Naive thymus-derived CD4-positive, alpha-beta T cell (primary cell): Measurements from ENCODE around the gene NDUFS8. TPM values are rescaled to one million over a fixed set of nuclear protein-coding genes. Genes with fewer than 3 reads are reported as not detected.

Experiments
- ATAC-seq: fragments of 150-1000 bp; cut with Tn5 transposase; 2 replicates; pipeline ENCODE4 v1.10.0; 2021; ENCODE audit warnings: mild to moderate bottlenecking, moderate library complexity
- CTCF ChIA-PET: fragments of 350-600 bp; sonication (Branson Sonifier 250); formaldehyde crosslinking; loops from one replicate; lab custom pipeline; 2021; ENCODE audit warnings: antibody characterized with exemption; lab: Charles Lee
- POLR2A ChIA-PET: fragments of 350-600 bp; sonication (Branson Sonifier 250); formaldehyde crosslinking; loops from one replicate; lab custom pipeline; 2021; ENCODE audit warnings: antibody characterized with exemption, inconsistent platforms; lab: Charles Lee
- DNase-seq, 9 donors: peaks; one replicate each; pipeline versions ENCODE4 v3.0.0 to v3.0.0-alpha.2; 2020 to 2022; ENCODE audit warnings: mixed read lengths in 1 of 9
- H3K27ac ChIP-seq: one replicate; pipeline ENCODE4 v1.7.0; 2013; ENCODE audit warnings: mild to moderate bottlenecking, low read depth, low read length, moderate library complexity
- H3K27me3 ChIP-seq, 2 donors: one replicate each; pipeline ENCODE4 v1.7.0; 2013; ENCODE audit warnings: low read length in 2 of 2, mild to moderate bottlenecking in 2 of 2, moderate library complexity in 2 of 2; ENCODE audit not compliant: control insufficient read depth in 2 of 2, insufficient read depth in 2 of 2
- H3K36me3 ChIP-seq, 3 experiments: 1 replicate in 2 of 3; 2 replicates in 1 of 3; pipeline ENCODE4 v1.7.0; 2013; ENCODE audit warnings: low read length in 3 of 3, mild to moderate bottlenecking in 3 of 3, moderate library complexity in 1 of 3; ENCODE audit not compliant: insufficient read depth in 3 of 3, control insufficient read depth in 2 of 3
- H3K4me1 ChIP-seq, 2 donors: one replicate each; pipeline ENCODE4 v1.7.0; 2013; ENCODE audit warnings: low read length in 2 of 2, mild to moderate bottlenecking in 2 of 2, moderate library complexity in 1 of 2; ENCODE audit not compliant: control insufficient read depth in 2 of 2, insufficient read depth in 2 of 2
- H3K4me3 ChIP-seq: 2 replicates; pipeline ENCODE4 v1.7.0; 2013; ENCODE audit warnings: mild to moderate bottlenecking, low read length
- H3K9me3 ChIP-seq, 3 experiments: 1 replicate in 2 of 3; 2 replicates in 1 of 3; pipeline ENCODE4 v1.7.0; 2013; ENCODE audit warnings: low read length in 3 of 3; ENCODE audit not compliant: control insufficient read depth in 2 of 3
- H3K27ac Mint-ChIP-seq, 9 donors: one replicate each; pipeline ENCODE4 v1.8.0; 2020 to 2022; ENCODE audit warnings: mixed read lengths in 9 of 9, mild to moderate bottlenecking in 8 of 9, moderate library complexity in 5 of 9, inconsistent platforms in 2 of 9
- H3K27me3 Mint-ChIP-seq, 5 donors: one replicate each; pipeline ENCODE4 v1.8.0; 2021 to 2022; ENCODE audit warnings: mixed read lengths in 5 of 5, mild to moderate bottlenecking in 1 of 5
- H3K36me3 Mint-ChIP-seq, 5 donors: one replicate each; pipeline ENCODE4 v1.8.0; 2020 to 2022; ENCODE audit warnings: mixed read lengths in 5 of 5, mild to moderate bottlenecking in 3 of 5, inconsistent platforms in 1 of 5
- H3K4me1 Mint-ChIP-seq, 7 donors: one replicate each; pipeline ENCODE4 v1.8.0; 2020 to 2022; ENCODE audit warnings: mixed read lengths in 7 of 7, mild to moderate bottlenecking in 3 of 7, inconsistent platforms in 1 of 7
- H3K4me3 Mint-ChIP-seq, 10 donors: one replicate each; pipeline ENCODE4 v1.8.0; 2020 to 2022; ENCODE audit warnings: mild to moderate bottlenecking in 10 of 10, mixed read lengths in 10 of 10, moderate library complexity in 6 of 10, inconsistent platforms in 2 of 10
- H3K9me3 Mint-ChIP-seq, 11 donors: one replicate each; pipeline ENCODE4 v1.8.0; 2020 to 2022; ENCODE audit warnings: mixed read lengths in 11 of 11, mild to moderate bottlenecking in 4 of 11, inconsistent platforms in 1 of 11, moderate library complexity in 1 of 11
- intact Hi-C, 2 donors: fragments of 100-400 bp; cut with micrococcal nuclease; formaldehyde crosslinking; loops; one replicate each; pipeline ENCODE4 v1.15.1; 2023
- polyA plus RNA-seq, 2 donors: library from polyadenylated mRNA; unstranded; fragments of 300-500 nt; fragmentation: Illumina TruSeq; gene quantifications; one replicate each; pipeline ENCODE4 v1.2.3, GENCODE V29; 2021
- total RNA-seq, 6 experiments: library from RNA in 5 of 6; stranded (reverse) in 5 of 6; gene quantifications; 1 replicate in 5 of 6; 2 replicates in 1 of 6; pipeline ENCODE4 v1.2.3 and lab custom pipeline; 2021 to 2026

NDUFS8 gene
- total and polyA plus RNA-seq, 7 experiments from 2014 or later: 67.1 to 197 (median 87.6) TPM

DNA sequence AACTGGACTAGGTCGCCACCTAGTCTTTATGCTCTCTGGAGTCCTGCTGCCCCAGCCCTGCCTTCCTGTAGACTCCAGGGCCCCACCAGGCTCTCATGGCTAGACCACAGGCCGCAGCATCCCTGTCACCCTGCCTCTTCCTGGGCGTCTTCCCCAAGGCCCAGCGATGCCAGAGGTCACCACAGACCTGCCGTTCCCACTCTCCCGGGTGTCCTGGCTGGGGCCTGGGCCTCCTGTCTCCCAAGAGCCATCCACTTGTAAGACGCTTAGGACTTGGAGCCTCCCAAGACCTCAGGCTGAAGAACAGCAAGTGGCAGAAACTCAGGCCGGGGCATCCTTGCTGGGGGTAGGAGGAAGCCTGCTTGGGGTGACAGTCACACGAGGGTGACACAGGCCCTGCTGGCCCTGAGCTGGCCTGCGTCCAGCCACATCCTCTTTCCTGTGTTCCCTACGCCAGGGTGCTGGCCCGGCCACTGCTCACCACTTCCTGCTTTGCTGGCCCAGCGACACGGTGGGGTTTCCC lies 6.3 kb downstream of the NDUFS8 start:
- H3K27me3 ChIP-seq: no peaks in the 10 kb centered on the region
- ChIA-PET CTCF (no interaction called here), POLR2A (interaction anchor here (1.1 kb wide), 1 partner anchor 31 kb away, joined by 3 read pairs; no protein-coding TSS in a partner anchor)
- H3K9me3 ChIP-seq: no peaks in the 10 kb centered on the region
- H3K36me3 Mint-ChIP-seq: peaks cover 0 to 10% (median under 1%) of the 10 kb centered on the region in 5 donors
- H3K4me1 Mint-ChIP-seq: peaks cover 14 to 33% (median 26%) of the 10 kb centered on the region in 7 donors
- H3K9me3 Mint-ChIP-seq: no peaks in the 10 kb centered on the region
- DNase-seq: no peak
- intact Hi-C loops: loop anchor here (1.0 to 10.0 kb wide), 3 partner anchors 81 to 238 kb away; partner anchors contain the start of genes C11orf24 (in 1 of the 2) and KMT5B (in 1 of the 2)
- ATAC-seq: peak; percentile 81
- H3K36me3 ChIP-seq: peaks cover 0 to 37% (median 0%) of the 10 kb centered on the region in 3 experiments
- H3K27me3 Mint-ChIP-seq: no peaks in the 10 kb centered on the region
- H3K27ac ChIP-seq: peak overlapping the region; percentile 88
- H3K4me1 ChIP-seq: peaks cover 12 to 24% of the 10 kb centered on the region in 2 donors
- no peak overlapping the region for H3K4me3 ChIP-seq
- peak overlapping the region; percentile 48 to 87 (median 77) for H3K27ac Mint-ChIP-seq
- H3K4me3 Mint-ChIP-seq: peak overlapping the region in 8 of 10 donors; percentile 15 to 81 (median 41)

DNA sequence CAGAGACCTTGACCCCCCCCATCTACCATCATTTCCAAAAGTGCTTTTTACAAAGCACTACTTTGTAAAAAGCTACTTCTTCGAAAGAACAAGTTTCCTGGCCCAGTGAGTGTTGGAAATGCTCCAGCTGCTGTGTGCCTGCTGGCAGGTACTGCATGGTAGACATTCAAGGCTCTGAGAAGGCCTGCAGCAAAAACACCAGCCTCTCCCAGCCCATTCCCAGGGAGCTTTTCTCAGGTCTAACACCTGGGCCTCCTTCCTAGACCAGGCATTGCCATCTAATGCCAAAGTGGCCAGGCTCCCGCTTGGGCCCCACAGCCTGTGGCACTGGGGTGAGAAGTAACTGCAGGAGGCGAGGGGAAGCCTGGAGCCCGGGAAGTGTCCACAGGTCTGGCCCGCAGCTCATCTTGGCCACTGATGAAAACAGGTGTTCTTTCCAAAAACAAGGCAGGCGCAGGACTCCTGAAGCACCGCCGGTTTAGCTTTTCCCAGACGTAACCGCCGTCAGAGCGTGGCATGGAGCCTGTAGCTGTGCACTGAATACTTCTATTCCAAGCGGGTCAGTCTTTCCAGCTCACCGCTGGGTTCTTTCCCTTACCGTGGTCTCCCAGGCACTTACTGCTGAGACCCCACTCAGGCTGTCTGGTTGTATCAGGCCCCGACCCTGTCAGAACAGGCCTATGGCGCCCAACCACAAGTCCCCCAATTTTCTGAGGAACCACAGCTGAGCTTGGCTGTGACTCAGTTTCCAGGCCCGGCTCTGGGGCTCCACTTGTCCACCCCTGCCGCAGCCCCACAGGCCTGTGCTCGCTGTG lies 7.1 kb downstream of the NDUFS8 start:
- CTCF ChIA-PET: no interaction called here
- H3K27ac ChIP-seq: peak overlapping the region; percentile 88
- ATAC-seq: no peak

DNA sequence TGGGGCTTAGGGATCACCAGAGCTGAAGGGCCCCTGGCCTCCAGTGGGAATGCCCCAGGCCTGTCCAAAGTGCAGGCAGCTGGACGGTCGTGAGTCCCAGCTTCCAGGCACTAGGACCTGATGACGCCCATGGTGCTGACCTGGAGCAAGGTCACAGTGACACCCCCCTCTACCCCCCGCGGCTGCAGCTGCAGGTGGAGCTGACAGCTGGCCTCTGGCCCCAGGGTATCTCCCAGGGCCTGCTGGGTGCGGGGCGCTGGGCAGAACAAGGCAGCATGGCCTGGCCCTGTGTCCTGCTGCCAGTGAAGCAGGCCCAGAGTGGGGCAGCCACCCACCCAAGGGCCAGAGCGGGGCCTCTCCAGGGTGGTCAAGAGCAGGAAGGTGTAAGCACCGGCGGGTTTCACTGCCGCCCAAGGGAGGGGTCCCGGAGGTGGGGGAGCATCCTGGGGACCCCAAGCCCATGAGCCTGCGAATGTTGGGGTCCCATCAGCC lies 7.8 kb downstream of the NDUFS8 start:
- Histone ChIP-seq H3K9me3 (no peaks in the 10 kb centered on the region), H3K27ac (peak overlapping the region; percentile 88), H3K27me3 (no peaks in the 10 kb centered on the region), H3K4me3 (peak overlapping the region; percentile 84), H3K4me1 (peaks cover 8 to 20% of the 10 kb centered on the region in 2 donors), H3K36me3 (peaks cover 0 to 38% (median 0%) of the 10 kb centered on the region in 3 experiments)
- intact Hi-C loops: loop anchor here in 1 of 2 donors (2.0 to 10.0 kb wide), 3 partner anchors 83 to 237 kb away; partner anchors contain the start of genes C11orf24, CHKA and KMT5B
- ChIA-PET POLR2A (interaction anchor here (0.7 to 1.0 kb wide), 3 partner anchors 8 to 417 kb away, joined by 3 read pairs; no protein-coding TSS in a partner anchor), CTCF (no interaction called here)
- Mint-ChIP-seq H3K36me3 (peaks cover 0 to 9% (median 0%) of the 10 kb centered on the region in 5 donors), H3K4me3 (peak overlapping the region in 8 of 10 donors; percentile 38 to 94 (median 90)), H3K4me1 (peaks cover 14 to 30% (median 25%) of the 10 kb centered on the region in 7 donors), H3K27ac (peak overlapping the region in 7 of 9 donors; percentile 8 to 93 (median 59)), H3K27me3 (no peaks in the 10 kb centered on the region), H3K9me3 (no peaks in the 10 kb centered on the region)
- ATAC-seq (no peak), DNase-seq (no peak)

More for the DNA sequence above, 7.1 kb downstream of the NDUFS8 start:
- Mint-ChIP-seq H3K9me3 (no peaks in the 10 kb centered on the region), H3K4me3 (peak overlapping the region in 8 of 10 donors; percentile 15 to 93 (median 44)), H3K4me1 (peaks cover 14 to 30% (median 25%) of the 10 kb centered on the region in 7 donors), H3K36me3 (peaks cover 0 to 9% (median 0%) of the 10 kb centered on the region in 5 donors), H3K27ac (peak overlapping the region; percentile 43 to 87 (median 77)), H3K27me3 (no peaks in the 10 kb centered on the region)
- H3K4me3 ChIP-seq: no peak overlapping the region
- no peaks in the 10 kb centered on the region for H3K27me3 ChIP-seq
- intact Hi-C loops: loop anchor here (1.0 to 10.0 kb wide), 4 partner anchors 82 to 237 kb away; partner anchors contain the start of genes C11orf24 (in 1 of the 2), CHKA (in 1 of the 2) and KMT5B (in 1 of the 2)
- DNase-seq: no peak
- H3K4me1 ChIP-seq: peaks cover 8 to 20% of the 10 kb centered on the region in 2 donors
- POLR2A ChIA-PET: interaction anchor here (0.7 to 1.1 kb wide), 4 partner anchors 8 to 416 kb away, joined by 3 read pairs; no protein-coding TSS in a partner anchor
- H3K36me3 ChIP-seq: peaks cover 0 to 38% (median 0%) of the 10 kb centered on the region in 3 experiments
- H3K9me3 ChIP-seq: no peaks in the 10 kb centered on the region

DNA sequence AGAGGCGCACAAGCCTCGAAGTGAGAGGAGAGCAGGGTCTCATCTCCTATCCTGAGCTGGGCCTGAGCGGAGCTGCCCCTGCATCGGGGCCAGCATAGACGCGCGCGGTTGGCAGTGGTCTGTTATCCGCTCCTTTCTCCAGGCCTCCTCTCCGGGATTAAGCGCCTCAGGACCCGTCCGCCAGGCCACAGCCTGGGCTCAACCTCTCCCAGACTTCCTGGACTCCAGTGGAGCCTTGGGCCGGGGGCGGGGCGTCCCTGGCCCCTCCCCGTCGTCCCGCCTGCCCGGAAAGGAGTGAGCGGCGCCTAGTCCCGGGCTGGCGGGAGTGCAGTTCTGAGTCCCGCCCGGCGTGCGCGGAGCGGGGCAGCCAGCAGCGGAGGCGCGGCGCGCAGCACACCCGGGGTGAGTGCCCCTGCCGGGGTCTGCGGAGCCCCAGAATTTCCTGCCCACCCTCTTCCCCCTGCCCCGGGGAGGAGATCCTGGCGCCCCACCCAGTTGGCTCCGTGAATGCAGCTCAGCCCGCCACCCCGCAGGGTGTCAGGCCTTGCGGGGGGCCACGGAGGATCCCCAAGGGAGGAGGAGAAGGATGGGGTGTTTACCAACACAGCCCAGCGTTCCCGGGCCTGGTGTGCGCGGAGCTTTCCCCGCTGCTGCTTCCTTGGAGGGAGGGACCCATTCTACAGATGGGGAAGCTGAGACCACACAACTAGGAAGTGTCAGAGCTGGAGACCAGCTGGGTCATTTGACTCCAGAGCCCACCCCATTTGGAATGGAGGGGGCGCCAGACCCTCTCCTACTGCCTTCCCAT lies 8.4 kb downstream of the NDUFS8 start, which contains the start of gene TCIRG1:
Gene TCIRG1, plus strand, starts transcription at position 308 of the 808 bp plus-strand sequence. CDS start 2,247 bp downstream, outside the sequence.
- ATAC-seq: peak; percentile 53
- CTCF ChIA-PET: no interaction called here
- Mint-ChIP-seq H3K36me3 (peaks cover 0 to 5% (median 0%) of the 10 kb centered on the region in 5 donors), H3K27ac (peak within 1 kb of the TSS; percentile 92 to 98 (median 94)), H3K4me1 (peaks cover 14 to 30% (median 25%) of the 10 kb centered on the region in 7 donors), H3K9me3 (no peaks in the 10 kb centered on the region), H3K27me3 (no peaks in the 10 kb centered on the region), H3K4me3 (peak within 1 kb of the TSS; percentile 87 to 94 (median 90))
- intact Hi-C loops: loop anchor here (1.0 to 10.0 kb wide), 4 partner anchors 9 to 236 kb away; partner anchors contain the start of genes C11orf24 (in 1 of the 2), CHKA (in 1 of the 2), KMT5B (in 1 of the 2) and NDUFS8 (in 1 of the 2)
- Histone ChIP-seq H3K9me3 (no peaks in the 10 kb centered on the region), H3K36me3 (peaks cover 0 to 38% (median 0%) of the 10 kb centered on the region in 3 experiments), H3K4me1 (peaks cover 8 to 20% of the 10 kb centered on the region in 2 donors), H3K27ac (peak within 1 kb of the TSS; percentile 88), H3K4me3 (peak within 1 kb of the TSS; percentile 84), H3K27me3 (no peaks in the 10 kb centered on the region)
- POLR2A ChIA-PET: interaction anchor here (0.5 to 1.2 kb wide), 5 partner anchors 8 to 511 kb away, joined by 3 to 6 read pairs (median 3); partner anchors contain the start of gene NDUFS8
- peak in 8 of 9 donors; percentile 28 to 72 (median 41) for DNase-seq

DNA sequence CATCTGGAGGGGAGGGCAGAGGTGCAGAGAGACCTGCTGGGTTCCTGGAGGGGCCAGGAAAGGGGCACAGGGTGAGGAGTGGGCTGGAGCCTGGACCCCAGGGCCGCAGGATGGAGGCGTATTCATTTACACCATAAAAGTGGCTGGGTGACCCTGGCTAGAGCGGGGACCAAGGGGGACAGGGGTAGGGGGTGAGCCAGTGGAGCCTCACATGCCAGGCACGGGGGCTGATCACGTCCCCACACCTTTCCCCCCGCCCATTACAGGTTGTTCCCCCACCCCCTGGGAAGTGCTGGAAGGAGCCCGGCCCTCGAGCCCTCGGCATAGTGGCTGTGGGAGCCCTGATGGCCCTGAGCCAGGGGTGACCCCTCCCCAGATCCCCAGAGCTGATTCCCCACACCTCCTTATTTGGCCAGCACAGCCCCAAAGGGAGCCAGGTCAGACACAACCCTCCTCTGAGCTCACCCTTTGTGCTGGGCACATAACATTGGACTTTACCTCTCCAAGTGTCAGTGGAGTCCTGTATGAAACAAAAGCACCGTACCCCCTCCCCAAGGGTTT lies 9.1 kb downstream of the NDUFS8 start:
- no peaks in the 10 kb centered on the region for H3K27me3 Mint-ChIP-seq
- H3K27me3 ChIP-seq: no peaks in the 10 kb centered on the region
- H3K4me3 Mint-ChIP-seq: peak overlapping the region; percentile 87 to 94 (median 90)
- ChIA-PET CTCF (no interaction called here), POLR2A (interaction anchor here (0.5 to 1.2 kb wide), 4 partner anchors 8 to 510 kb away, joined by 3 to 6 read pairs (median 3); partner anchors contain the start of gene NDUFS8)
- H3K27ac ChIP-seq: peak overlapping the region; percentile 88
- H3K36me3 Mint-ChIP-seq: peaks cover 0 to 2% (median 0%) of the 10 kb centered on the region in 5 donors
- peak overlapping the region; percentile 92 to 98 (median 94) for H3K27ac Mint-ChIP-seq
- H3K4me1 Mint-ChIP-seq: peaks cover 14 to 30% (median 25%) of the 10 kb centered on the region in 7 donors
- H3K4me3 ChIP-seq: peak overlapping the region; percentile 84
- intact Hi-C loops: loop anchor here (1.0 to 10.0 kb wide), 6 partner anchors 9 to 421 kb away; partner anchors contain the start of genes CHKA (in 2 of the 2), NDUFS8 (in 2 of the 2), C11orf24 (in 1 of the 2) and KMT5B (in 1 of the 2)
- peaks cover 0 to 38% (median 0%) of the 10 kb centered on the region in 3 experiments for H3K36me3 ChIP-seq
- H3K9me3 ChIP-seq: no peaks in the 10 kb centered on the region
- no peaks in the 10 kb centered on the region for H3K9me3 Mint-ChIP-seq
- no peak for DNase-seq
- peak; percentile 1 for ATAC-seq
- H3K4me1 ChIP-seq: peaks cover 8 to 20% of the 10 kb centered on the region in 2 donors
